SU-DHL-6 (cell line): ENCODE measurements around the gene RAPGEF4.

Source experiments
- H2AFZ ChIP-seq: fragments of 200-600 bp; sonication (generic); 2 replicates; pipeline ENCODE4 v1.6.1; 2014; ENCODE audit warnings: low read depth, mild to moderate bottlenecking, moderate library complexity, mixed read lengths, antibody characterized with exemption, low read length; ENCODE audit not compliant: severe bottlenecking
- H3F3A ChIP-seq: fragments of 200-600 bp; shearing (Covaris generic); 2 replicates; pipeline ENCODE4 v1.6.0; 2016; ENCODE audit warnings: antibody characterized with exemption, mild to moderate bottlenecking; ENCODE audit not compliant: insufficient read depth
- H3K27ac ChIP-seq: fragments of 200-600 bp; sonication (generic); 2 replicates; pipeline ENCODE4 v1.5.1; 2016; ENCODE audit warnings: low read depth, mild to moderate bottlenecking, low read length, moderate library complexity, mixed read lengths
- H3K27me3 ChIP-seq: fragments of 200-600 bp; sonication (generic), shearing (Covaris generic); 2 replicates; pipeline ENCODE4 v1.6.0; 2014; ENCODE audit warnings: mild to moderate bottlenecking, low read length
- H3K36me3 ChIP-seq: fragments of 200-600 bp; sonication (generic); 2 replicates; pipeline ENCODE4 v1.6.1; 2014; ENCODE audit warnings: mild to moderate bottlenecking, low read length, mixed read lengths
- H3K4me2 ChIP-seq: fragments of 300-600, 200-600 bp; shearing (Covaris generic), sonication (generic); 2 replicates; pipeline ENCODE4 v1.6.0; 2014; ENCODE audit warnings: low read length, low read depth, mild to moderate bottlenecking; ENCODE audit not compliant: poor library complexity, severe bottlenecking
- H3K4me3 ChIP-seq: fragments of 200-600 bp; sonication (generic); 2 replicates; pipeline ENCODE4 v1.5.1; 2014; ENCODE audit warnings: antibody characterized with exemption, low read length, mild to moderate bottlenecking, mixed read lengths; ENCODE audit not compliant: insufficient read depth, poor library complexity, severe bottlenecking
- H3K79me2 ChIP-seq: fragments of 200-600 bp; sonication (generic); 2 replicates; pipeline ENCODE4 v1.6.1; 2014; ENCODE audit warnings: mild to moderate bottlenecking, low read length, moderate library complexity; ENCODE audit not compliant: insufficient read depth
- H3K9ac ChIP-seq: fragments of 200-600 bp; sonication (generic); 2 replicates; pipeline ENCODE4 v1.7.0; 2014; ENCODE audit warnings: mild to moderate bottlenecking, low read length
- H3K9me2 ChIP-seq: fragments of 200-600 bp; sonication (generic); replicated peaks from 2 replicates; pipeline ENCODE4 v1.6.1; 2014; ENCODE audit warnings: low read length; ENCODE audit not compliant: insufficient read depth
- H3K9me3 ChIP-seq: fragments of 200-600 bp; sonication (generic); 2 replicates; pipeline ENCODE4 v1.6.1; 2014; ENCODE audit warnings: low read length, mixed read lengths; ENCODE audit not compliant: insufficient read depth
- H4K20me1 ChIP-seq: fragments of 200-600 bp; sonication (generic); 2 replicates; pipeline ENCODE4 v1.6.1; 2014; ENCODE audit warnings: low read depth, mild to moderate bottlenecking, antibody characterized with exemption, low read length, moderate library complexity, mixed read lengths
- CTCF ChIP-seq: fragments of 200-600 bp; sonication (generic); IDR thresholded peaks from one replicate; pipeline ENCODE4 v1.5.1; 2017; ENCODE audit warnings: antibody characterized with exemption, mild to moderate bottlenecking, low read length, moderate library complexity; ENCODE audit not compliant: insufficient read depth, poor library complexity, severe bottlenecking
- EZH2phosphoT487 ChIP-seq: fragments of 200-600 bp; sonication (generic), shearing (Covaris generic); conservative IDR thresholded peaks from 2 replicates; pipeline ENCODE4 v1.6.1; 2018; ENCODE audit warnings: mild to moderate bottlenecking, antibody characterized with exemption, low read length, moderate library complexity, mixed read lengths

RAPGEF4 gene

GRCh38 chr2:172965433-172966212, 230.0 kb downstream of the RAPGEF4 start:
- no peaks in the 10 kb centered on the region for H3K36me3 ChIP-seq
- H3K27me3 ChIP-seq = no peaks in the 10 kb centered on the region
- no peak overlapping the region for H3K4me3 ChIP-seq
- H3K4me2 ChIP-seq = no peak overlapping the region
- TF ChIP-seq EZH2phosphoT487 = no peak
- no peak for TF ChIP-seq CTCF
- H3K27ac ChIP-seq = no peak overlapping the region
- no peaks in the 10 kb centered on the region for H3K9me3 ChIP-seq
- H3F3A ChIP-seq = no peaks in the 10 kb centered on the region
- no peaks in the 10 kb centered on the region for H3K9me2 ChIP-seq
- H2AFZ ChIP-seq = no peak overlapping the region
- H3K9ac ChIP-seq = no peak overlapping the region
- no peaks in the 10 kb centered on the region for H4K20me1 ChIP-seq
- H3K79me2 ChIP-seq = no peaks in the 10 kb centered on the region

GRCh38 chr2:172967036-172967982, 231.7 kb downstream of the RAPGEF4 start:
- H3K9me2 ChIP-seq = no peaks in the 10 kb centered on the region
- no peak overlapping the region for H3K4me2 ChIP-seq
- no peak overlapping the region for H2AFZ ChIP-seq
- no peaks in the 10 kb centered on the region for H3F3A ChIP-seq
- H3K27ac ChIP-seq = no peak overlapping the region
- no peaks in the 10 kb centered on the region for H3K36me3 ChIP-seq
- no peak overlapping the region for H3K9ac ChIP-seq
- no peaks in the 10 kb centered on the region for H3K79me2 ChIP-seq
- no peak overlapping the region for H3K4me3 ChIP-seq
- TF ChIP-seq CTCF (no peak), EZH2phosphoT487 (no peak)
- H3K27me3 ChIP-seq = no peaks in the 10 kb centered on the region
- no peaks in the 10 kb centered on the region for H3K9me3 ChIP-seq
- no peaks in the 10 kb centered on the region for H4K20me1 ChIP-seq

GRCh38 chr2:172968061-172968469, 232.4 kb downstream of the RAPGEF4 start:
- no peaks in the 10 kb centered on the region for H3K79me2 ChIP-seq
- no peak overlapping the region for H3K27ac ChIP-seq
- no peak overlapping the region for H2AFZ ChIP-seq
- H3K4me3 ChIP-seq = no peak overlapping the region
- H3F3A ChIP-seq = no peaks in the 10 kb centered on the region
- TF ChIP-seq EZH2phosphoT487 = no peak
- no peak for TF ChIP-seq CTCF
- no peaks in the 10 kb centered on the region for H3K27me3 ChIP-seq
- H4K20me1 ChIP-seq = no peaks in the 10 kb centered on the region
- no peak overlapping the region for H3K9ac ChIP-seq
- no peaks in the 10 kb centered on the region for H3K36me3 ChIP-seq
- H3K9me2 ChIP-seq = no peaks in the 10 kb centered on the region
- H3K9me3 ChIP-seq = no peaks in the 10 kb centered on the region
- no peak overlapping the region for H3K4me2 ChIP-seq
